Measurements from ENCODE around the gene CYP1A2. TPM values are rescaled to one million over a fixed set of nuclear protein-coding genes. Genes with fewer than 3 reads are reported as not detected.

CYP1A2 gene
- total RNA-seq, 2 donors from 2014 or later: not detected

- Mint-ChIP-seq H3K9me3 (no peaks in the 10 kb centered on the region), H3K4me3 (peak overlapping the region in 1 of 2 donors; percentile 63), H3K27me3 (ENCODE audit: low read depth) (no peaks in the 10 kb centered on the region), H3K4me1 (ENCODE audit: low read depth) (peaks cover 48% of the 10 kb centered on the region), H3K27ac (peak overlapping the region; percentile 80), H3K36me3 (ENCODE audit: insufficient read depth in 2 of 2) (peaks cover 5 to 25% of the 10 kb centered on the region in 2 donors)
- ATAC-seq (replicated peaks in 1 of 2) (peak; percentile 85 to 88), DNase-seq (peak; percentile 85 to 91)
Observed at GRCh38 chr15:74799856-74800558, 51.4 kb downstream of the CYP1A2 start.

DNA sequence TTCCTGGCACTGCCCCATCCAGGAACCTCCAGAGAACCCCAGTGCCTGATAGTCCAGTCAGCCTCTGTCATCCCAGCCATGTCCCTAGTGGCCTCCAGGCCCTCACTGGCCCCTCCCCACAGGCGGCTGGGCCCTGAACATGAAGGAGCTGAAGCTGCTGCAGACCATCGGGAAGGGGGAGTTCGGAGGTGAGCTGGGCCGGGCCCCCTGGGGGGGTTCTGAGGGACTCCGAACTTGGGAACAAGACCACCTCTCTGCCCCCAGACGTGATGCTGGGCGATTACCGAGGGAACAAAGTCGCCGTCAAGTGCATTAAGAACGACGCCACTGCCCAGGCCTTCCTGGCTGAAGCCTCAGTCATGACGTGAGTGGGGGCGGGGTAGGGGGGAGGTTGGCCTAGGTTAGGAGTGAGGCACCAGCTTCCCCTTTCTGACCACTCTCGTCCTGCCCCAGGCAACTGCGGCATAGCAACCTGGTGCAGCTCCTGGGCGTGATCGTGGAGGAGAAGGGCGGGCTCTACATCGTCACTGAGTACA, 52.0 kb downstream of the CYP1A2 start:
- peaks cover 5 to 25% of the 10 kb centered on the region in 2 donors for H3K36me3 Mint-ChIP-seq (ENCODE audit: insufficient read depth in 2 of 2)
- H3K9me3 Mint-ChIP-seq: no peaks in the 10 kb centered on the region
- H3K4me3 Mint-ChIP-seq: no peak overlapping the region
- DNase-seq: no peak
- peak overlapping the region; percentile 80 for H3K27ac Mint-ChIP-seq
- H3K27me3 Mint-ChIP-seq (ENCODE audit: low read depth): no peaks in the 10 kb centered on the region
- peaks cover 43% of the 10 kb centered on the region for H3K4me1 Mint-ChIP-seq (ENCODE audit: low read depth)
- ATAC-seq (replicated peaks in 1 of 2): no peak

DNA sequence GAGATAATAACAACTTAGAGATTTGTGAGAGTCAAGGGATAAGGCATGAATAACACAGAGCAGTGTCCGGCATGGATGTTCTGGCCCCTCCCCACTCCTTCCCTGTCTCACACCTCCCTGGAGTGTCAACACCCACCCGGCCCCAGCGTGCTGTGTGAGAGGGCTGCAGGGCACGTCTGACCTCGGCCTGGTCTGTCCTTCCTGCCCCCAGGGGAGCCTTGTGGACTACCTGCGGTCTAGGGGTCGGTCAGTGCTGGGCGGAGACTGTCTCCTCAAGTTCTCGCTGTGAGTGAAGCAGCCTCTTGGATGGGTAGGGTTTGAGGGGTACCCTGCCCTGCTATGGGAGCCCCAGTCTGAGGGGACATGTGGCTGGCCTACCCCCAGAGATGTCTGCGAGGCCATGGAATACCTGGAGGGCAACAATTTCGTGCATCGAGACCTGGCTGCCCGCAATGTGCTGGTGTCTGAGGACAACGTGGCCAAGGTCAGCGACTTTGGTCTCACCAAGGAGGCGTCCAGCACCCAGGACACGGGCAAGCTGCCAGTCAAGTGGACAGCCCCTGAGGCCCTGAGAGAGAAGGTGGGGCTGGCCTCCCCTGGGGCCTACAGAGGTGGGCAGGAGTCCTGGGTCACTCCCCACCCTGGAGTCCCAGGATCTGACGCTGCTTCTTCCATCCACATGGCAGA, 52.8 kb downstream of the CYP1A2 start:
- no peak for DNase-seq
- H3K4me1 Mint-ChIP-seq (ENCODE audit: low read depth): peaks cover 38% of the 10 kb centered on the region
- H3K27me3 Mint-ChIP-seq (ENCODE audit: low read depth): no peaks in the 10 kb centered on the region
- no peak overlapping the region for H3K27ac Mint-ChIP-seq
- ATAC-seq (replicated peaks in 1 of 2): no peak
- H3K9me3 Mint-ChIP-seq: no peaks in the 10 kb centered on the region
- peaks cover 5 to 20% of the 10 kb centered on the region in 2 donors for H3K36me3 Mint-ChIP-seq (ENCODE audit: insufficient read depth in 2 of 2)
- no peak overlapping the region for H3K4me3 Mint-ChIP-seq

- H3K36me3 Mint-ChIP-seq (ENCODE audit: insufficient read depth in 2 of 2): peaks cover 5 to 20% of the 10 kb centered on the region in 2 donors
- peaks cover 38% of the 10 kb centered on the region for H3K4me1 Mint-ChIP-seq (ENCODE audit: low read depth)
- ATAC-seq (replicated peaks in 1 of 2): no peak
- H3K9me3 Mint-ChIP-seq: no peaks in the 10 kb centered on the region
- no peaks in the 10 kb centered on the region for H3K27me3 Mint-ChIP-seq (ENCODE audit: low read depth)
- H3K27ac Mint-ChIP-seq: no peak overlapping the region
- no peak overlapping the region for H3K4me3 Mint-ChIP-seq
- no peak for DNase-seq
Observed at GRCh38 chr15:74802290-74802689, 53.6 kb downstream of the CYP1A2 start.

GRCh38 chr15:74802862-74803447, 54.3 kb downstream of the CYP1A2 start:
- no peak overlapping the region for H3K4me3 Mint-ChIP-seq
- no peak for ATAC-seq (replicated peaks in 1 of 2)
- H3K4me1 Mint-ChIP-seq (ENCODE audit: low read depth): peaks cover 36% of the 10 kb centered on the region
- H3K27ac Mint-ChIP-seq: no peak overlapping the region
- H3K27me3 Mint-ChIP-seq (ENCODE audit: low read depth): no peaks in the 10 kb centered on the region
- DNase-seq: no peak
- H3K9me3 Mint-ChIP-seq: no peaks in the 10 kb centered on the region
- peaks cover 5 to 19% of the 10 kb centered on the region in 2 donors for H3K36me3 Mint-ChIP-seq (ENCODE audit: insufficient read depth in 2 of 2)

GRCh38 chr15:74804935-74805334, 56.3 kb downstream of the CYP1A2 start:
- Mint-ChIP-seq H3K9me3 (no peaks in the 10 kb centered on the region), H3K4me1 (ENCODE audit: low read depth) (peaks cover 33% of the 10 kb centered on the region), H3K27me3 (ENCODE audit: low read depth) (no peaks in the 10 kb centered on the region), H3K4me3 (no peak overlapping the region), H3K36me3 (ENCODE audit: insufficient read depth in 2 of 2) (peaks cover 5 to 17% of the 10 kb centered on the region in 2 donors), H3K27ac (peak overlapping the region; percentile 7)
- ATAC-seq (replicated peaks in 1 of 2) (no peak), DNase-seq (no peak)

Other genes with a start within 250 kb of the CYP1A2 start
- gene ARID3B, start 207.6 kb upstream of the CYP1A2 start, total RNA-seq: 10 to 100 TPM; 47.6 to 53.8 TPM
- 100 to 1,000 TPM; 116 to 120 TPM for gene CLK3, start 133.0 kb upstream of the CYP1A2 start, total RNA-seq
- gene EDC3, start 52.8 kb upstream of the CYP1A2 start, total RNA-seq: 10 to 100 TPM; 50.6 to 52.3 TPM
- 1 to 10 TPM; 3.4 to 5.4 TPM for gene CYP1A1, start 23.3 kb upstream of the CYP1A2 start, total RNA-seq
- gene CSK, start 33.2 kb downstream of the CYP1A2 start, total RNA-seq: 100 to 1,000 TPM; 200 to 267 TPM
- gene LMAN1L, start 64.0 kb downstream of the CYP1A2 start, total RNA-seq: under 1 TPM; 0.53 to 0.72 TPM
- gene CPLX3, start 77.8 kb downstream of the CYP1A2 start, total RNA-seq: under 1 TPM; 0.14 to 0.17 TPM
- 10 to 100 TPM; 48.5 to 53.8 TPM for gene ULK3, start 94.3 kb downstream of the CYP1A2 start, total RNA-seq
- 10 to 100 TPM; 66.4 to 77.0 TPM for gene SCAMP2, start 124.5 kb downstream of the CYP1A2 start, total RNA-seq
- 10 to 100 TPM; 29.6 to 32.1 TPM for gene MPI, start 141.2 kb downstream of the CYP1A2 start, total RNA-seq
- 10 to 100 TPM; 88.3 to 90.1 TPM for gene FAM219B, start 158.0 kb downstream of the CYP1A2 start, total RNA-seq
- 100 to 1,000 TPM; 241 to 246 TPM for gene COX5A, start 189.2 kb downstream of the CYP1A2 start, total RNA-seq
- 1 to 10 TPM; 2.2 to 3.6 TPM for gene RPP25, start 207.9 kb downstream of the CYP1A2 start, total RNA-seq
- gene SCAMP5, start 246.7 kb downstream of the CYP1A2 start, total RNA-seq: 1 to 10 TPM in 1 of 2 donors, under 1 TPM in 1; 0.31 to 1.2 TPM

All from activated T-cell treated with anti-CD3 and anti-CD28 coated beads, Interleukin-2, amount 50 U/mL, for 72 hours (primary cell).